NCI-H345 (cell line): ENCODE data around the gene ACE.
A peak's percentile ranks its signal among the peaks of the same experiment; 100 is the strongest.

Source experiments
- DNase-seq: peaks from one replicate; lab custom pipeline; 2025; lab: John Stamatoyannopoulos, UW

The ACE gene

DNA sequence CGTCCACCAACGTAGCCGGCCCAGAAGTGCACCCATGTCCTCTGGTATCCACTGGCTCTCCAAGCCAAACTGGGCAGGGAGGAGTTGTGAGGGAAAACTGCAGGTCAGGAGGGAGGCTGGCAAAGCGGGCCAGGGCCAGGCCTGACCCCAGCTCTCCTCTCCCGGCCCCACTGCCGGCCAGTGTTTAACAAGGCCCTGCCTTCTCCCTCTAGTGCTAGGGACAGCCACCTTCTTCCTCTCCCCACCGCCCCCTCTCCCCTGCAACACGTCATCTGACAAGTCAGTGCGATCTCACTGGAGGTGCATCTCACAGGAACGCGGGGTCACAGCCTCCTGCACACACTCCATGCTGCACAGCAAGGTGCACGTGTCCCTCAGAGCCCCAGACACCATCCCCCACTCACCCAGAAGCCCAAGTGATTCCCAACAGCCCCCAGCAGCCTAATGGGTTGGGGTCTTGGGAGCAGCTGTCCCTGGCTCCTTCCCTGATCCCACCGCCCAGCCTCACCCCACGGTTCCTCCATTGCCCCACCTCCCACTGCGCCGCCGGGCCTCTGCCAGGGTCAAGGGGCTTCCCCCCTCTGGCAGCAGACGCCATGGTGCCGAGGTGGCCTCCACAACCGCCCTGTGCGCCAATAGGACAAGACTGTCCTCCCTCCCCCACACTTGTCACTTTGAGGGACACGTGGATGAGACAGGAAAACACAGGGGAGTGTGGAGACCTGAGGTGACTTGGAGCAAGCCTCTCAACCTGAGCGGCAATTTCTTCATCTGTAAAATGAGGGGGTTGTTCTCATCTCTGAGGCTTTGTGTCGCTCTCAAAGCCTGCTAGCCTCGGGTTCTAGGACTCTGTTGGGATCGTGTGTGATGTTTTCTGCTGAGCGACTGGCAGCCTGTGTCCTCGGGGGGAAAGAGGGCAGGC, 1.1 kb upstream of the ACE start:
- DNase-seq, result no peak

DNA sequence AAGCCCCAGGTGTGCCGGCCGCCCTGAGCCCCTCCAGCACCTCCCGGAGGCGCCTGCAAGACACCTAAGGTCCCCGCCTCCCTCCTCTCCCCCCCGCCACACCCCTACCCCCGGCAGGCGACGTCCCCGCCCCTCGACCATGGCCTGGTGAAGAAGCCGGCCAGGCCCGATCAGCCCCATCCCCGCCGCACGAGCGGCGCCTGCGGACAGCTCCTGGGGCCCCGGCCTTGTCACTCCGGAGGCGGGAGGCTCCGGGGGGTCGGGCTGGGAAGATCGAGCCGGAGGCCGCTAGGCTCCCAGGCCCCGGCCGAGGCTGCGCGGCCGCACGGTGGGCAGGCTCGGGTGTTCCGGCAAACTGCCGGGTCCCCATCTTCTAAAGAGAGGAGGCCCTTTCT, 405 bp upstream of the ACE start:
- peak; percentile 39 for DNase-seq

DNA sequence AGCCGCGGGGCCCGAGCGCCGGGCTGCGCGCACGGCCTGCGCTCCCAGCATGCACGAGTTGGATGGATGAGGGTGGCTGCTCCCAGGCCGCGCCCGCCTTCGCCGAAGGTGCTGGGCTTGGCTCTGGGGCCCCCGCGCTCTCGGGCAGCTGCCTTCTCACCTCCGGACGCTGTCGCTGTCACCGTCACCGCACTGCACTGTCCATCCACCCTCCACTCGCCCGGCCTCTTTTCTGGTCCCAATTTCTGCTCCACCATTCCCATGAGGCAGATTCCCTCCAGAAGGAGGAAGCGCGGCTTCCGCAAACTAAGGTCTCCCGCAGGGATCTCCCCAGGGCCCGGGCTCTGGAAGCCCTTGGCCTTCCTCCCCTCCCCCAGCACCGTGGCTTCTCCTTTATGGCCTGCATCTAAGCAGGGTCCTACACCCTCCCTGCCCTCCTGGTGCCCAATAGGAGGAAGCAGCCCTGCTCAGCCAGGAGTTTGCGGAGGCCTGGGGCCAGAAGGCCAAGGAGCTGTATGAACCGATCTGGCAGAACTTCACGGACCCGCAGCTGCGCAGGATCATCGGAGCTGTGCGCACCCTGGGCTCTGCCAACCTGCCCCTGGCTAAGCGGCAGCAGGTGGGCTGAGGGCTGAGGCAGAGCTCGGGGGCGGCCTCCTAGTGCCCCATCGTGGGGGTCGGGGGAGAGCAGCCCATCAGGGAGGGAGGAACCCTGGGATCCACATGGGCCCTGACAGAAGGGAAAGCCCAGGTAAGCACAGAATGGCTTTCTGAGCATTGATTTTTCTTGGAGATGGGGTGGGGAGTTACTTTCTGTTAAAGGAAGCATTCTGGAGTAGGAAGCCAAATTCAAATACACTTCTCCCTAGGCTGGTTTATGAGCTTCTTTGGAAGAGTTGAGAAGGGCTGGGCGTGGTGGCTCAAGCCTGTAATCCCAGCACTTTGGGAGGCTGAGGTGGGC, 899 bp downstream of the ACE start:
- DNase-seq, result peak; percentile 58

DNA sequence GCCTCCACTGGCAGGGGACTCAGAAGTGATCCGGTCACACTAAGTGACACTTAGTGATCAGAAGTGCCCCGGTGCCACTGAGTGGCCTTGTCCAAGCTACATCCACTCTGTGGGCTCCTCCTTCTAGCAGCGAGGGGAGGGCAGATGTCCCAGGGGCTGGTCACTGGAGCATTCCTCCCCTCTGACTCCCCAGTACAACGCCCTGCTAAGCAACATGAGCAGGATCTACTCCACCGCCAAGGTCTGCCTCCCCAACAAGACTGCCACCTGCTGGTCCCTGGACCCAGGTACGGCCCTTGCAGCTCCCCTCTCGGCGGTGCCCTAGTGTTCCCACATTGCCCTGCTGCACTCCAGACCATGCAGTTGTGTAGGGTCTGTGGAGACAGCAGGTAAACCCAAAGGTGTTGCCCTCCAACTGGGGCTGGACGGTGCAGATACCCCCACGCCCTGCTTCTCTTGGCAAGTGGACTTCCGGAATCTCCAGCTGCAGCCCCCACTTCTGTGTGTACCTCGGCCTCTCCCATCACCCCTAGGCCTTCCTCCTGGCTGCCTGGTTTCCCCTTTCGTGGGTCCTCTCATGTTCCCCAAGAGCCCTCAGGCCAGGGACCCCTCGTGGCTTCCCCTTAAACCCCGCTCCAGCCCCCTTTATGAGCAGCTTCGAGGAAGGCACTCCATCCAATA, 2.1 kb downstream of the ACE start:
- peak; percentile 68 for DNase-seq

DNA sequence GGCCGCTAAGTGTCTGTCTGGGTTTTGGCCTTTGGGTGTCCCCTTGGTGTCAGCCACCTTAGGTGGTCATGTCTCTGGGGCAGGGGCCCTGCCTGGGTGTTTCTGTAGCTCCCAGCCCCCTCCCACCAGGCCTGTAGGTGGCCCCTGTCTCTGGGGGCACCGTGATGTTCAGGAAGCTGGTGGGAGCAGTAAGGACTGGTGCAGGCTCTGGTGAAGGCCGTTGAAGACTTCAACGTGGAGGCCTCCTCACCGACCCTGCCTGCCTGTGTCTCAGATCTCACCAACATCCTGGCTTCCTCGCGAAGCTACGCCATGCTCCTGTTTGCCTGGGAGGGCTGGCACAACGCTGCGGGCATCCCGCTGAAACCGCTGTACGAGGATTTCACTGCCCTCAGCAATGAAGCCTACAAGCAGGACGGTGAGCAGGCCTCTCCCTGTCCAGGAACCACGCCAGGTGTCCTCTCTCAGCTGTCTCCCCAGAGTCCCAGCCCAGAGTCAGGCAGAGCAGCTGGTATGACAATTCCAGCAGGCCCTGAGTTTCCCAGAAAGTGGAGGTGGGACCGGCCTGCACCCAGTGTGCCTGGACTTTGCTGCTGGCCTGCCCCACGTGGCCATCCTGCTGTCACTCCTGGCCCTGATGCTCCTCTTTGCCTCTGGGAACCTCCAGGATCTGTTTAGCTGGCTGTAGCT, 2.8 kb downstream of the ACE start:
- peak; percentile 45 for DNase-seq

DNA sequence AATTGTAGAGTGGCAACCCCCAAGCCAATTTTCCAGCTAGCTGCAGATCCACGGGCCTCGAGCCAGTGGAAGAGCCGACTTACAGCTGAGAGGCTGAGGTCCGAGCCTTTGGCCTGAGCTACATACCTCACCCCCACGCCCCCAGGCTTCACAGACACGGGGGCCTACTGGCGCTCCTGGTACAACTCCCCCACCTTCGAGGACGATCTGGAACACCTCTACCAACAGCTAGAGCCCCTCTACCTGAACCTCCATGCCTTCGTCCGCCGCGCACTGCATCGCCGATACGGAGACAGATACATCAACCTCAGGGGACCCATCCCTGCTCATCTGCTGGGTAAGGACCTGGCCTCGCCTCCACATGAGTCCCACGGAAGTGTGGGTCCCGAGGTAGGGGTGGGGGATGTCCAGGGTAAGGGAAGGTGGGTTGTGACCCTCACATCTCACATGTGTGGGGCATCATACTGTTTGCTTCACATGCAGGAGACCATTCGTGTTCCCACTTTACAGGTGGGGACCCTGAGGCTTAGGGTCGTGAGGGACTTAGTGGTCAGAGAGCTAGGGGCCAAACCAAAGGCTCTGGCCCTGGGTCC, 3.4 kb downstream of the ACE start:
- no peak for DNase-seq

DNA sequence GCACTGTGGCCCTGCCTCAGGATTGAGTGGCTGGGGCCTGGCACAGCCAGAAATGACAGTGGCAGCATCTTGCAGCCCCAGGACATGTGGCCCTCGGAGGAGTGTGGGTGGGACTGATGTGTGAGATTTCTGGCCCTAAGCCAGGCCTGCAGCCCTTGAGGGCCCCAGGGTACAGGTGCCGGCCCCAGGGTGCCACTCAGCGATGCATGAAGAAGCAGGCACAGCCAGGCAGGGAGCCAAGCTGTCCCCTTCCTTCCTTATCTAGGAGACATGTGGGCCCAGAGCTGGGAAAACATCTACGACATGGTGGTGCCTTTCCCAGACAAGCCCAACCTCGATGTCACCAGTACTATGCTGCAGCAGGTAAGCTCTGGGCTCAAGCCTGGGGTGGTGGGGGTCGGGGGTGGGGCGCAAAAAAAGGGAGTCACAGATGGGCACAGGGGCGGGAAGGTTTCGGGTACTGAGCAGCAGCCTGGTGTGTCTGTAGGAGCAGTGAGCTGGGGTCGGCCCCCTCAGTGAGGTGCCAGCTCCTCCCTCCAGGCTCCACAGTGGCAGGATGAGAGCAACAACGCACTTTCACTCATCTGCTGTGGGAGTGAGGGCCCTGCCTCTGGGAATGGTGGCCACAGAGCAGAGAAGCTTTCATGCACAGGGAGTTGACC, 4.1 kb downstream of the ACE start:
- peak; percentile 97 for DNase-seq

DNA sequence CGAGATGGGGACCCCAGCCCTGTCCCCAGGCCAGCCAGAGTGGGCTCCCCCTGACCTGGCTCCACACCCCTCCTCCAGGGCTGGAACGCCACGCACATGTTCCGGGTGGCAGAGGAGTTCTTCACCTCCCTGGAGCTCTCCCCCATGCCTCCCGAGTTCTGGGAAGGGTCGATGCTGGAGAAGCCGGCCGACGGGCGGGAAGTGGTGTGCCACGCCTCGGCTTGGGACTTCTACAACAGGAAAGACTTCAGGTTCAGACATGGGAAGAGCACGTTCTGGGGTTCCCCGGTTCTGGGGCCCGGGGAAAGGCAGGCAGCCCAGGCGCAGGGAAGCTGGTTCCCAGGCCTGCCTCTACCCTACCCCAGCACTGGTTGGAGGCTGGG, 4.6 kb downstream of the ACE start:
- DNase-seq, result no peak

DNA sequence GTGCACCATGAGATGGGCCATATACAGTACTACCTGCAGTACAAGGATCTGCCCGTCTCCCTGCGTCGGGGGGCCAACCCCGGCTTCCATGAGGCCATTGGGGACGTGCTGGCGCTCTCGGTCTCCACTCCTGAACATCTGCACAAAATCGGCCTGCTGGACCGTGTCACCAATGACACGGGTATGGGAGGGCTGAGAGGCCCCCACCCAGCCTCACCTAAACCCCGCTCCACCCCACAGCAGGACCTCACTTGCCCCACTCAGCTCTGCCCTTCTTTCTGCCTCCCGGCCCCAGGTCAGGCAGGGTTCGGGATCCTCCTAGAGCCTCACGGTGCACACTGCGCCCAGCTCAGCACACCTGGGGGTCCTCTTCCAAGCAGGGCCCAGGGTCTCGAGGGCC, 5.6 kb downstream of the ACE start:
- DNase-seq, result no peak

DNA sequence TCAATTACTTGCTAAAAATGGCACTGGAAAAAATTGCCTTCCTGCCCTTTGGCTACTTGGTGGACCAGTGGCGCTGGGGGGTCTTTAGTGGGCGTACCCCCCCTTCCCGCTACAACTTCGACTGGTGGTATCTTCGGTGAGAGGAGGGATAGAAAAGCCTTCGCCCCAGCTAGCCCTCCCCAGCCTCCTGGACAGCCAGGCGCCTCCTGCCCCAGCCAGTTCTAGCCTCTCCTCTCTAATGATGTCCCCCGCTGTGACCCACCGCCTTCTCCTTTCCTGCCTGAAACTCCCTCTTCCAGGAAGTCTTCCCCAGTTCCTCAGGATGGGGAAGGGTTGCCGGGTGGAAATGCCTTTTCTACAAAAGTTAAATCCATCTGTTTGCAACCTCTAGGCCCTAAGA, 6.2 kb downstream of the ACE start:
- DNase-seq, result no peak

DNA sequence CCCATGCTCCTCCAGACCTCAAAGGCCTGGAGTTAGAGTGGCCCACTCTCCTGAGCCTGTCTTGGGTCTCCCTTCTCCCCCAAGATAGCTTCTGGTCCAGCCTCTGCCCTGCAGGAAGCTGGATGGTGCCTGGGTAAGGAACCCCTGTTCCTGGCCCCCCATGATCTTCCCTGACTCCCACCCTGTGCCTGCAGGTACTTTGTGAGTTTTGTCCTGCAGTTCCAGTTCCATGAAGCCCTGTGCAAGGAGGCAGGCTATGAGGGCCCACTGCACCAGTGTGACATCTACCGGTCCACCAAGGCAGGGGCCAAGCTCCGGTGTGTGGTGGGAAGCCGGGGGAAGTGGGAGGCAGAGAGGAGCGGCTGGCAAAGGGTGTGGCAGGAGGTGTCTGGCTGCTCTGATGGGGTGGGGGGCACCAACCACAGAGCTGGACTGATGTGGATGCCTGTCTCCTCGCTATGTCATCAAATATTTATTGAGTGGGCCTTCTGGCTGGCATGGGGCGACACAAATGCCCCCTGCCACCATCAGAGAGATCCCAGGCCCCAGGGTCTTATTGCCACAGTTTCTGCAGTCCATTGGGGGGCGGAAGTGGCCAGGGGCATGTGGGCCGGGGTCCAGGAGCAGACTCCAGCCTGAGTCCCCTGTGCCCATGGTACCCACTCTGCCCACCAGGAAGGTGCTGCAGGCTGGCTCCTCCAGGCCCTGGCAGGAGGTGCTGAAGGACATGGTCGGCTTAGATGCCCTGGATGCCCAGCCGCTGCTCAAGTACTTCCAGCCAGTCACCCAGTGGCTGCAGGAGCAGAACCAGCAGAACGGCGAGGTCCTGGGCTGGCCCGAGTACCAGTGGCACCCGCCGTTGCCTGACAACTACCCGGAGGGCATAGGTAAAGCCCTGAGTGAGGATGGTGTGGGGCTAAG, 7.1 kb downstream of the ACE start:
- no peak for DNase-seq

DNA sequence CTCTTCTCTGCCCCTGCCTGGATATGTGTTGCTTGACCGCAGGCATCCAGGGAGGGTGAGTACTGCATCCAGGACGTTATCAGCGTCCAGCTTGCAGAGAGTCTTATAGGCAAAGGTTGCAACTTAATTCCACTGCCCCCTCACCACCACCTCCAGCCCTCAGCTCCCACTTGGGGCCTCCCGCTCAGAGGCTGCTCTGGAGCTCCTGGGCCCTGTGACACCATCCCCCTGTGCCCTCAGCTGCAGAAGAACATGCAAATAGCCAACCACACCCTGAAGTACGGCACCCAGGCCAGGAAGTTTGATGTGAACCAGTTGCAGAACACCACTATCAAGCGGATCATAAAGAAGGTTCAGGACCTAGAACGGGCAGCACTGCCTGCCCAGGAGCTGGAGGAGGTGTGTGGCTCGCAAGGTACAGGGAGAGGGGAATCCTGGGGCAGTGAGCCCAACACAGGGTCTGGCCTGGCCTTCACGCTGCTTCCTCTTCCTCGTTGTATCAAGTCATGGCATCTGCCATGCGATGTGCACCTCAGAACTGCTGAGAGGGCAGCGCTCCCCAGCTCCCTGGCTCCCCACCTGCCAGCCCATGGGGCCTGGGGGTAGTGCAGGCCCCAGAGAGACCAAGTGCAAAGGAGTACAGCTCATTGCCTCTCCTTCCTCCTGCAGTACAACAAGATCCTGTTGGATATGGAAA, 9.6 kb downstream of the ACE start:
- no peak for DNase-seq

DNA sequence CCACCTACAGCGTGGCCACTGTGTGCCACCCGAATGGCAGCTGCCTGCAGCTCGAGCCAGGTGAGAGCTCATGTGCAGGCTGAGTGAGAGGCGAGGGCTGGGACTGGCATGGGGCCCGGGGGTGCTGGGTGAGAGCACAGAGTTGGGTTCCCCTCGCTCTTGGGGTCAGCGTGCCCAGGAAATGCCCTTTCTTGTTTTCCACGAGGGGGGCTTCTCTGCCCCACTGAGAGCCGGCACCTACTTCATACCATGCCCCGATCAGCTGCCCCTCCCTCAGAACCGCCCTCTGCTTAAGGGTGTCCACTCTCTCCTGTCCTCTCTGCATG, 10.1 kb downstream of the ACE start:
- DNase-seq, result no peak

DNA sequence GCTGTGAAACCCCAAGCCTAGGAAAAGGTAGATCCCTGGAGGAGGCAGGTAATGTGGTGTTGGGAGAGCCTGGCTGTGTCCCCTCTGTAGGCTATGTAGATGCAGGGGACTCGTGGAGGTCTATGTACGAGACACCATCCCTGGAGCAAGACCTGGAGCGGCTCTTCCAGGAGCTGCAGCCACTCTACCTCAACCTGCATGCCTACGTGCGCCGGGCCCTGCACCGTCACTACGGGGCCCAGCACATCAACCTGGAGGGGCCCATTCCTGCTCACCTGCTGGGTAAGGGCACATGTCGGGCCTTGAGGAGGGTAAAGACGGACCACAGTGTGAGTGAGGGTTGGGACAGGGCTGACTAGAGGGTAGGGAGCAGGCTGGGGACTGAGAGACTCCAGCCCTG, 12.0 kb downstream of the ACE start:
- DNase-seq, result no peak

DNA sequence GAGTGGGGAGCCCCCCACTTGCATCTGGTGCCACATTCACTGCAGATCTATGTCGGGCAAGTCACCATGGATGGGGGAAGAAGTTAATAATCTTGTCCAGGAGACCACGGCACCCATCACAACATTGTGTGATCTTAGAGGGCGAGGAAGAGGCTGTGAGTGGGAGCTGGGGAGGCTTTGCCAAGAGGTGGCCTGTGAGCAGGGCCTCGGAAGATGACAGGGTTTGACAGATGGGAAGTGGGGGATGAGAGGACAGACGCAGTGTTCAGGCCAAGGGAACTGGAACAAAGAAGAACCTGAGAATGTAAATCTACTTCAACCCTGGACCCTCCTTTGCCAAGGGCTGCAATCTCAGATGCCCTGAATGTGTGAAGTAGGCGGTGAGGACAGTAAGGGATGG, 12.4 kb downstream of the ACE start:
- no peak for DNase-seq

DNA sequence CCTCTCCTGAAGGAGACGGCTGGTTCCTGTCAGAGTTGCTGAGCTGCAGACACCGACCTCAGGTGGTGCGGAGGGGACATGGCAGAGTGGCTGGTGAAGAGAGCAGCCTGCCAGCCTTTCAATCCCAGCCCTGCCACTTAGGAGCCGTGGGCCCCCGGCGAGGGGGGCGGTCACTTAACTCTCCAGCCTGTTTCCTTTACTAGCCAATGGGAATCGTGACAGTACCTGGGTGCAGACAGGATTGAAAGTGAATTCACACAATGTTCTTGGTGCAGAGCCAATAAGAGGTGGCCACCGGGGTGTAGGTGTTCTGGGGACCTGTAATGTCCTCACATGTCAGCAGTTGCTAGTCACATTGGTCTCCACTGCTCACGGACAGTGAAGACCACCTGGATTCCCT, 13.5 kb downstream of the ACE start:
- DNase-seq, result no peak

DNA sequence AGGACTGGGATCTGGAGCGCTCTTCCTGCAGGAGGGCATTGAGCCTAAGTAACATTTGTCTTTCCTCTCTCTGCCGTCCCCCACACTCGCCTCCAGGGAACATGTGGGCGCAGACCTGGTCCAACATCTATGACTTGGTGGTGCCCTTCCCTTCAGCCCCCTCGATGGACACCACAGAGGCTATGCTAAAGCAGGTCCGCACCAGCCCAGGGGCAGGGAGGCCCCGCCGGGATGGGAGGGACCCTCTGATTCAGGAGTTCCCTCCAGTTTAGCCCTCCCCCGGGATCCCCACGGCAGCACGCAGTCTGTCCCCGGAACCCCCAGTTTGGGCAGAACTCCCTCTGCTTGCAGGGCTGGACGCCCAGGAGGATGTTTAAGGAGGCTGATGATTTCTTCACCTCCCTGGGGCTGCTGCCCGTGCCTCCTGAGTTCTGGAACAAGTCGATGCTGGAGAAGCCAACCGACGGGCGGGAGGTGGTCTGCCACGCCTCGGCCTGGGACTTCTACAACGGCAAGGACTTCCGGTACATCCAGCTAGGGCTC, 14.1 kb downstream of the ACE start:
- DNase-seq, result no peak

DNA sequence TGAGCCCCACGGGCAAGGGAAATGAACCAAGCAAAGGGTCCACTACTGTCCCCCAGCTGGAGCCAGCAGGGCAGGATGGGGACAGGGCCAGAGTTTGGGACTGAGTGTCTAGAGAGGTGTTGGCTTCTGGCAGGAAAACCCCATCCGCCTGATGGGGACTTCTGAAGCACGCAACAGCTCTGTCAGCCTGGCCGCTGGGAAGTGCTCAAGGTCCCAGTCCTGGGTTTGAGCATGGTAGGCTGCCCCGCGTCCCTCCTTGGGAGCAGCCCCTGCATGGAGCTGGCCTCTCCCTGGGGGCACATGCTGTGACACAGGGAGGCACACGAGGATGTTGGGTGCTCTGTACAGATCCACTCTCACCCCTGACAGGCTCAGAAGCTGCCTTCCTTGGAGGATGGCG, 14.6 kb downstream of the ACE start:
- no peak for DNase-seq
